Small intestine (tissue), 7 donors: ENCODE measurements around the gene MEG3. TPM values are rescaled to one million over a fixed set of nuclear protein-coding genes. Genes with fewer than 3 reads are reported as not detected.

ENCODE experiments used
- DNase-seq, 2 donors: peaks; one replicate each; pipeline versions ENCODE4 v3.0.0 to v3.0.0-alpha.2; 2013
- FAIRE-seq: peaks from 2 replicates; lab custom pipeline; 2012; peaks lifted over from hg19 to GRCh38; lab: Jason Lieb, UNC
- H3K27ac ChIP-seq, 3 donors: one replicate each; pipeline ENCODE4 v1.5.1; 2013; ENCODE audit warnings: low read length in 2 of 3, mild to moderate bottlenecking in 2 of 3, control low read depth in 1 of 3, inconsistent platforms in 1 of 3, low read depth in 1 of 3, moderate library complexity in 1 of 3
- H3K27me3 ChIP-seq, 3 donors: one replicate each; pipeline ENCODE4 v1.6.1; 2013; ENCODE audit warnings: low read length in 3 of 3, inconsistent platforms in 1 of 3; ENCODE audit not compliant: control insufficient read depth in 3 of 3, insufficient read depth in 3 of 3
- H3K36me3 ChIP-seq, 3 donors: one replicate each; pipeline ENCODE4 v1.6.1; 2013; ENCODE audit warnings: low read length in 3 of 3, inconsistent platforms in 1 of 3, low read depth in 1 of 3, mild to moderate bottlenecking in 1 of 3, moderate library complexity in 1 of 3; ENCODE audit not compliant: control insufficient read depth in 3 of 3, insufficient read depth in 2 of 3
- H3K4me1 ChIP-seq, 3 donors: one replicate each; pipeline ENCODE4 v1.6.1; 2013; ENCODE audit warnings: low read length in 2 of 3, inconsistent platforms in 1 of 3, low read depth in 1 of 3, mild to moderate bottlenecking in 1 of 3, moderate library complexity in 1 of 3; ENCODE audit not compliant: control insufficient read depth in 3 of 3, insufficient read depth in 2 of 3
- H3K4me3 ChIP-seq, 3 donors: one replicate each; pipeline ENCODE4 v1.5.1; 2013; ENCODE audit warnings: low read length in 3 of 3, control low read depth in 1 of 3, inconsistent platforms in 1 of 3, low read depth in 1 of 3, mild to moderate bottlenecking in 1 of 3, moderate library complexity in 1 of 3
- H3K9me3 ChIP-seq, 2 donors: one replicate each; pipeline ENCODE4 v1.6.1; 2013; ENCODE audit warnings: low read depth in 1 of 2, low read length in 1 of 2; ENCODE audit not compliant: control insufficient read depth in 2 of 2, insufficient read depth in 1 of 2
- WGBS, 3 donors: extraction: QIAGEN DNeasy Blood & Tissue Kit; methylation state at CpG; one replicate each; pipeline ENCODE4 v1.1.7; 2013; 5-methylcytosine and 5-hydroxymethylcytosine counted together
- polyA plus RNA-seq, 4 donors: library from polyadenylated mRNA; stranded (reverse) in 3 of 4; unstranded in 1 of 4; fragments of 200-250 nt in 3 of 4; fragments of 120-200 nt in 1 of 4; gene quantifications; one replicate each; pipeline versions ENCODE4 v1.2.1 to v1.2.3, GENCODE V29; 2013
- donor health status: healthy with polysubstance abuse.
- donor health status: control.
- donor health status: control.
- donor health status: Bipolar disorder and iron deficiency.
- donor health status: healthy.

Gene MEG3
- polyA plus RNA-seq, 4 donors: 5.1 to 86.5 (median 14.6) TPM

DNA sequence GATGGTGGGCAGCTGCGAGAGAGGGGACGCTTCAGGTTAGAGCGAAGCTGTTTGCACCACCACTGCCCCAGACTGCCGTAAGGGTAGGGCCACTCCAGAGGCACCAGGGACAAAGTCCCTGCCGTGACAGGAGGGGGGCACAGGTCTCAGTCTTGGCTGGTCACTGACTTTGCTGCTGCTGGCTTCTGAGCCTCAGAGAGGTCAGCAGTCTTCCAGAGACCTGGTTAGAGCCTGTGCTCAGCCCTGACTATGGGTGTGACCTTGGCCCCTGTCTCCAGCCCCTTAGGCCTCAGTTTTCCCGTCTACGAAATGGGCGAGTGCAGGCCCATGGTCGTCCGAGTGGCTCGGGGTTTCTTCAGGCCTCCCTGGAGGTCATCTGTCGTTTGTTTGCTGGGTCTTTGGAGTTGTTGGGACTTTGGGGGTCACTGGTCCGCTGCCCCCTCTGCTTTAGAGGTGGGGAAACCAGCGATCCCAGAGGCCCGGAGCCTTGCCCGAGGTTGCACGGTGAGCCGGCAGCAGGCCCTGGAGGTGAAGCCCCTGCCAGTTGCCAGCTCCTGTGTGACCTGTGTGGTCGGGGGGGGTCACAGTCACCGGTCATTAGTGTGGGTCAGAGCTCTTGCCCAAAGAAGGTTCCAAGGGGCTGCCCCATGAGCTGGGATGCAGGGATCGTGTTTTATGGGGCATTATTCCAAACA lies 15.3 kb downstream of the MEG3 start:
- no peaks in the 10 kb centered on the region for H3K9me3 ChIP-seq
- DNase-seq (no peak), FAIRE-seq (no peak)
- H3K36me3 ChIP-seq: peaks cover 0 to 16% (median 0%) of the 10 kb centered on the region in 3 donors
- no peak overlapping the region for H3K4me3 ChIP-seq
- H3K4me1 ChIP-seq: no peaks in the 10 kb centered on the region
- no peak overlapping the region for H3K27ac ChIP-seq
- H3K27me3 ChIP-seq: no peaks in the 10 kb centered on the region
- WGBS, 3 donors: 75 to 85% (median 81%) methylated on average over 21 of the region's 21 CpGs

GRCh38 chr14:100841761-100842403 lies 16.0 kb downstream of the MEG3 start:
- DNase-seq (no peak), FAIRE-seq (no peak)
- Histone ChIP-seq H3K9me3 (no peaks in the 10 kb centered on the region), H3K4me3 (no peak overlapping the region), H3K27me3 (no peaks in the 10 kb centered on the region), H3K4me1 (no peaks in the 10 kb centered on the region), H3K27ac (no peak overlapping the region), H3K36me3 (peaks cover 0 to 14% (median 0%) of the 10 kb centered on the region in 3 donors)
- WGBS, 3 donors: 70 to 78% (median 75%) methylated on average over 15 of the region's 15 CpGs

DNA sequence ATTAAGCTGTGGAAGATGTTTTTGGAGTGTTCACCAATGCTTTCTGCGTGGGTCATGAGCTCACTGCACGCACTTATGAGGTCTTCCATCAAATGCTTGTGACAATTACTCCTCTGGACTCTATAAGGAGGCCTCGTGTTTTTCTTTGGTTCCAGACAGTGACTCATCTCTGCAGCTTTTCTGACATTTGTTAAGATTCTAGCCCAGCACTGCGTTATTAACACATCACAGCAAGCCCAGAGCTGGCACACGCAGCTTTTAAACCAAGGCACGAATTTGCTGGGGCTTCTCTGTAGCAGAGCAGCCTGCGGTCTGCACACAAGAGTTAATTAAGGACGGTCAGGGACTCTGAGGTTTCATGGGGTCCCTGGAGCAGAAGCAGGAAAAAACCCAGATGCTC lies 16.9 kb downstream of the MEG3 start:
- FAIRE-seq (no peak), DNase-seq (no peak)
- H3K27me3 ChIP-seq: no peaks in the 10 kb centered on the region
- H3K4me3 ChIP-seq: no peak overlapping the region
- WGBS, 3 donors: 63 to 73% (median 73%) methylated on average over 8 of the region's 8 CpGs
- H3K27ac ChIP-seq: no peak overlapping the region
- H3K36me3 ChIP-seq: peaks cover 0 to 11% (median 0%) of the 10 kb centered on the region in 3 donors
- no peaks in the 10 kb centered on the region for H3K4me1 ChIP-seq
- no peaks in the 10 kb centered on the region for H3K9me3 ChIP-seq

GRCh38 chr14:100844082-100844408 lies 18.1 kb downstream of the MEG3 start:
- no peaks in the 10 kb centered on the region for H3K27me3 ChIP-seq
- DNase-seq (no peak), FAIRE-seq (no peak)
- H3K4me3 ChIP-seq: no peak overlapping the region
- H3K9me3 ChIP-seq: no peaks in the 10 kb centered on the region
- H3K4me1 ChIP-seq: no peaks in the 10 kb centered on the region
- peaks cover 0 to 8% (median 0%) of the 10 kb centered on the region in 3 donors for H3K36me3 ChIP-seq
- 47 to 67% (median 55%) methylated on average over 4 of the region's 4 CpGs for WGBS, 3 donors
- H3K27ac ChIP-seq: no peak overlapping the region

DNA sequence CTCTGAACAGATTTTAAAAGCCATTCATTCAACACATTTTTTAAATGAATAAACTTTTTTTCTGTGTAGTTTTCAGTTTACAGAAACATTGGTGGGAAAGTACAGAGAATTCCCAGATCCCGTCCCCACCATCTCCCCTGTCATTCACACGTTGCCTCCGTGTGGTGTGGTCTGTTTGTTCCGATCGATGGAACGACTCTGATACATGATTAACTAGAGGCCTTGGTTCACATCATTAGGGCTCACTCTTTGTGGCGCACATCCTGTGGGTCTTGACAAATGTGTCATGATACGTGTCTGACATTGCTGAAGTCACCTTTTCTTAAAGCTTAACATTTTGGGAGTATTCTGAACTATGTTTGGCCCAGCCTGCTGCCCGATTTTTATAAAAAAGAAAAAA lies 18.5 kb downstream of the MEG3 start:
- Histone ChIP-seq H3K4me1 (no peaks in the 10 kb centered on the region), H3K27ac (no peak overlapping the region), H3K36me3 (peaks cover 0 to 7% (median 0%) of the 10 kb centered on the region in 3 donors), H3K9me3 (no peaks in the 10 kb centered on the region), H3K27me3 (no peaks in the 10 kb centered on the region), H3K4me3 (no peak overlapping the region)
- DNase-seq: no peak
- no peak for FAIRE-seq
- WGBS, 3 donors: 54 to 70% (median 60%) methylated on average over 9 of the region's 9 CpGs

DNA sequence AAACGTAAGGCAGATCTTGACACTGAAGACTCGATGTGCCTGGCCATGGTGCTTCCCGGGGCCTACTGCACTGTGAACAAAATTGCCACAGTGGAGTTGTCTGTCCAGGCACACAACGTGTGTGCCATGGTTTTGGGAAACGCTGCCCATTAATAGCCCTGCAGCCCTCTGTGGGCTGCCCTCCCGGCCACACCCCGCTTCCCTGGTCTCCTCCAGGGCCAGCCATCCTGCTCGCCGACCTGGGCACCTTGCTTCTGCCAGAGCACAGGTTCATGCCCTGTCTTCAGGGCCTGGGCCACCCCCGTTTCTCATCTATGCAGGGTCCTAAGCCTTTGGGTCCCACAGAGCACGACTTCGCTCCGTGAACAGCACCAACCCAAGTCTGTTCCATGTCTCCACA lies 18.9 kb downstream of the MEG3 start:
- Histone ChIP-seq H3K4me3 (no peak overlapping the region), H3K36me3 (peaks cover 0 to 6% (median 0%) of the 10 kb centered on the region in 3 donors), H3K9me3 (no peaks in the 10 kb centered on the region), H3K27ac (no peak overlapping the region), H3K27me3 (no peaks in the 10 kb centered on the region), H3K4me1 (no peaks in the 10 kb centered on the region)
- WGBS, 3 donors: 83 to 90% (median 85%) methylated on average over 13 of the region's 13 CpGs
- FAIRE-seq (no peak), DNase-seq (no peak)

GRCh38 chr14:100845341-100845740 lies 19.4 kb downstream of the MEG3 start:
- Histone ChIP-seq H3K4me1 (no peaks in the 10 kb centered on the region), H3K4me3 (no peak overlapping the region), H3K36me3 (peaks cover 0 to 6% (median 0%) of the 10 kb centered on the region in 3 donors), H3K9me3 (no peaks in the 10 kb centered on the region), H3K27ac (no peak overlapping the region), H3K27me3 (no peaks in the 10 kb centered on the region)
- DNase-seq (no peak), FAIRE-seq (no peak)
- WGBS, 3 donors: 86 to 91% (median 88%) methylated on average over 17 of the region's 17 CpGs

GRCh38 chr14:100846309-100846859 lies 20.5 kb downstream of the MEG3 start:
- 78 to 88% (median 78%) methylated on average over 8 of the region's 8 CpGs for WGBS, 3 donors
- no peak for DNase-seq
- Histone ChIP-seq H3K9me3 (no peaks in the 10 kb centered on the region), H3K36me3 (peaks cover 0 to 5% (median 0%) of the 10 kb centered on the region in 3 donors), H3K4me1 (no peaks in the 10 kb centered on the region), H3K4me3 (no peak overlapping the region), H3K27ac (no peak overlapping the region), H3K27me3 (no peaks in the 10 kb centered on the region)
- no peak for FAIRE-seq
